ENCODE data around the gene ATP8A1.

ATP8A1 gene

DNA sequence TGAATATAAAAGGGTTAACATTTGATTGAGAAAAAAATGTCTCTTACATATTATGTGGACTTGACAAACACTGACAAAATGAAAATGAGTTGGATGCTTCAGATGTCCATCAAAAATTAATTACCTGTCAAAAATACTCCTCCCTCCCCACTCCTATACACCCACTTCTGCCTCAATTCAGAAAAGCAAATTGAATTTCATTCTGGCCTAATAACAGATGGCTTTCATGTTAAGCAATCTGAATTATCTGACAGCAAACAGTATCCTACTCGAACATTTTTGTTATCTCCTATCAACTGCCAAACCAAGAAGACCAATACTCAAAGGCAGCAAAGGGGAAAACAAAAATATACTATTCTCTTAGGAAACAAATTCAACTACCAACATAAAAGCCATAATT, 44.0 kb downstream of the ATP8A1 start:
- H3K27me3 ChIP-seq: no peaks in the 10 kb centered on the region
- peaks cover 0 to 89% (median 37%) of the 10 kb centered on the region in 11 experiments; a peak in 18 of 22 replicates for H3K36me3 ChIP-seq
- H3K4me3 ChIP-seq: no peak overlapping the region
- no peak overlapping the region for H3K27ac ChIP-seq
- TF ChIP-seq Cebpa-rat (IDR thresholded peaks at IDR 0.05): no peak
- H4K20me1 ChIP-seq: no peaks in the 10 kb centered on the region
- H3K4me1 ChIP-seq: no peaks in the 10 kb centered on the region
- no peak overlapping the region for H3K9ac ChIP-seq
- 0 out of 22 replicates have a peak, but pooled peaks cover 0 to 4% (median 0%) of the 10 kb centered on the region in 11 experiments for H3K9me3 ChIP-seq (replicated peaks in 1 of 11)
- no peak overlapping the region for H3K4me2 ChIP-seq

DNA sequence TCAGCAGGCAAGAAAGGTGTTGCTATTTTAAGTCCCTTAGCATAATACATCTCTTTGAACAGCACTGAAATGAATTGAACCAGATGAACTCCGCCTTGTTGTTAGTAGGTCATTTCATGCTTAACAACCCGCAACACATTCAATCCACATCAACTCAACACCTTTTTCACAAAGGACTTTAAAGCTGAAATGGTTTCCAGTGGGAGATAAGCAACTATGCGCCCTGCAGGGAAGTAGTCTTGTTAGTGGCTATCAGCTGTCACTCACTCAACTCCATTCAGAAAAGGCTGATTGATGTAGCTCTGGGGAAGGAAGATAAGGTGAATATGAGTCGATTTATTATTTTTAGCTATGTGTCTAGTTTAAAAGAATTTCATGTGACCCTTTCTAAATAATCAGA, 46.0 kb downstream of the ATP8A1 start:
- Histone ChIP-seq H3K9ac (no peak overlapping the region), H3K4me2 (no peak overlapping the region)

DNA sequence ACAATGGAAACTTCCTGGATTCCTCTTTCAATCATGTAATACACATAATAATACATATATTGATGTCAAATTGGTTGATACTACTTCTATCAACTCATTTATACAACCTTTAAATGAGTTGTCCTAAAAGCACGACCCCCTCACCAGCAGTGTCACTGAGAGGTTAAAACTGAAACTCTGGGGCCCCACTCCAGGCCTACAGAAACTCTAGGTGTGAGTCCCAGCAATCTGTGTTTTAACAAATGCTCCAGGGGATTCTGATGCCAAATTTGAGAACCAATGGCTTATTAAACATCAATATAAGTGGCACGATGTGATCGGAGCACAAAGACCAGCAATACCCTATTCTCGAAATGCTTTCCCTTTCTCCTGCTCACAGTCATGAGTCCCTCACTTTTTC, 47.9 kb downstream of the ATP8A1 start:
- Histone ChIP-seq H3K4me2 (no peak overlapping the region), H3K27me3 (no peaks in the 10 kb centered on the region), H3K4me3 (no peak overlapping the region), H3K27ac (no peak overlapping the region), H3K36me3 (peaks cover 0 to 80% (median 41%) of the 10 kb centered on the region in 11 experiments; a peak in 16 of 22 replicates), H3K9me3 (replicated peaks in 1 of 11) (no peaks in the 10 kb centered on the region), H4K20me1 (no peaks in the 10 kb centered on the region), H3K4me1 (no peaks in the 10 kb centered on the region), H3K9ac (no peak overlapping the region)
- TF ChIP-seq Cebpa-rat (IDR thresholded peaks at IDR 0.05): no peak

More for the DNA sequence above, 46.0 kb downstream of the ATP8A1 start:
- no peaks in the 10 kb centered on the region for H3K4me1 ChIP-seq
- H3K9me3 ChIP-seq (replicated peaks in 1 of 11): 0 out of 22 replicates have a peak, but pooled peaks cover 0 to 4% (median 0%) of the 10 kb centered on the region in 11 experiments
- TF ChIP-seq Cebpa-rat (IDR thresholded peaks at IDR 0.05): no peak
- no peaks in the 10 kb centered on the region for H4K20me1 ChIP-seq
- H3K27ac ChIP-seq: no peak overlapping the region
- no peak overlapping the region for H3K4me3 ChIP-seq
- H3K27me3 ChIP-seq: no peaks in the 10 kb centered on the region
- peaks cover 0 to 88% (median 45%) of the 10 kb centered on the region in 11 experiments; a peak in 17 of 22 replicates for H3K36me3 ChIP-seq

- Histone ChIP-seq H3K4me1 (no peaks in the 10 kb centered on the region), H3K4me2 (no peak overlapping the region), H3K27me3 (no peaks in the 10 kb centered on the region), H4K20me1 (no peaks in the 10 kb centered on the region), H3K36me3 (peaks cover 0 to 78% (median 36%) of the 10 kb centered on the region in 11 experiments; a peak in 16 of 22 replicates), H3K9me3 (replicated peaks in 1 of 11) (no peaks in the 10 kb centered on the region), H3K27ac (no peak overlapping the region), H3K9ac (no peak overlapping the region), H3K4me3 (no peak overlapping the region)
- no peak for TF ChIP-seq Cebpa-rat (IDR thresholded peaks at IDR 0.05)
These were observed 48.4 kb downstream of the ATP8A1 start for GRCh38 chr4:42608551-42608950.

DNA sequence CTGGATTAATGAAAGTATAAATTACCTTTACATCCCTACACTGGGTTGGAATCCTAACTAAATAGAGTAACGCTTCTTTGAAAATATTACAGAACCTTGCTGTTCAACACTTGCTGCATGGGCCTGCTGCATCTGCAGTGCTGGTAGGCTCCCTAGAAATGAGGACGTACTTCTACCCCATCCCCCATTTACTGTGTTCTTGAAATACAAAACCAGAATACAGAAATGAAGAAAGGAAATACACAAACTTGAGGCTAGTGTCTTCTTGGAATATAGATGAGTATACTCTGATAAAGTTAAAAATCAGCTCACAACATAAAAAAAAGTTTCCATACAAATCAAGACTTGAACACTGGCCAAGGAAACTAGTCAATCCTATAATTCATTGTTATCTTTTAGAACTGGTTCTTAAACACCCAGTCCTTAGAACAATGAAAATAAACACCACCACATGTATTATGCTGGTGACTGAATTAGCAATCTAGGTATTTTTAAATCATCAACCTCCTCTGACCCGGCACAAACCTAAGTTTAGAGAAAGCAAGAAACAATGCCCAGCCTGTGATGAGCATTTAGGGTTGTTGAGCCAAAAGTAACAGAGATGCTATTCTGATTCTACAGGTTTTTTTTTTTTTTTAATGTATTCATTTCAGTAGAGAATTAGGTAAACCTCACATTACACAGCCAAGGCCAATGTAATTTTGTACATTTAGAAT, 49.7 kb downstream of the ATP8A1 start:
- no peaks in the 10 kb centered on the region for H3K27me3 ChIP-seq
- H3K4me2 ChIP-seq: no peak overlapping the region
- no peak for TF ChIP-seq Cebpa-rat (IDR thresholded peaks at IDR 0.05)
- H3K4me3 ChIP-seq: no peak overlapping the region
- H3K27ac ChIP-seq: no peak overlapping the region
- no peaks in the 10 kb centered on the region for H3K4me1 ChIP-seq
- H3K9ac ChIP-seq: no peak overlapping the region
- H3K36me3 ChIP-seq: peaks cover 0 to 64% (median 32%) of the 10 kb centered on the region in 11 experiments; a peak in 15 of 22 replicates
- H4K20me1 ChIP-seq: no peaks in the 10 kb centered on the region
- H3K9me3 ChIP-seq (replicated peaks in 1 of 11): no peaks in the 10 kb centered on the region

GRCh38 chr4:42605264-42605663, 51.6 kb downstream of the ATP8A1 start:
- H3K4me1 ChIP-seq: peaks cover 0 to 5% (median 0%) of the 10 kb centered on the region in 10 experiments; a peak in 4 of 20 replicates
- no peak for TF ChIP-seq Cebpa-rat (IDR thresholded peaks at IDR 0.05)
- H3K36me3 ChIP-seq: peaks cover 0 to 45% (median 20%) of the 10 kb centered on the region in 11 experiments; a peak in 15 of 22 replicates
- H3K27me3 ChIP-seq: no peaks in the 10 kb centered on the region
- H3K4me2 ChIP-seq: no peak overlapping the region
- no peak overlapping the region for H3K4me3 ChIP-seq
- H3K9me3 ChIP-seq (replicated peaks in 1 of 11): no peaks in the 10 kb centered on the region
- no peak overlapping the region for H3K9ac ChIP-seq
- H3K27ac ChIP-seq: no peak overlapping the region
- H4K20me1 ChIP-seq: no peaks in the 10 kb centered on the region

GRCh38 chr4:42603862-42604261, 53.0 kb downstream of the ATP8A1 start:
- H3K9ac ChIP-seq: no peak overlapping the region
- TF ChIP-seq Cebpa-rat (IDR thresholded peaks at IDR 0.05): no peak
- no peak overlapping the region for H3K4me3 ChIP-seq

DNA sequence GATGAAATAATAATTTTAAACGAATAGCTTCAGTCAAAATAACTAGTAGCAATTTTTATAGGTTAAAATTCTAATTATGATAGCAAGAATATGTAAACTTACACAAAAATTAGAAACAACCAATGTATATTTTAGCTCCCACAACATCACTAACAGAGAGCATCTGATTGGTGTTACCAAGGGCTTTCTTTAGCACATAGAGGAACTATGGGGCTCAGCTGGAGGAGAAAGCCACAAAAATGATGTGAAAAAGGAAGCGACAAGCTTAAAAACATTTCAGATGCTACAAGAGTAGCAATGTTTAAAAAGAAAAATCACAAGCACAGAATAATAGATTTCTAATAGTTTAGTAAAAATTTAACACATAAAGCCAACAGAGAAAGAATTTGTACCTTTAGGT, 56.3 kb downstream of the ATP8A1 start:
- TF ChIP-seq Cebpa-rat (IDR thresholded peaks at IDR 0.05): no peak
- Histone ChIP-seq H3K27me3 (no peaks in the 10 kb centered on the region), H3K9ac (no peak overlapping the region), H3K27ac (no peak overlapping the region), H3K4me1 (peaks cover 0 to 5% (median 0%) of the 10 kb centered on the region in 10 experiments; a peak in 4 of 20 replicates), H3K4me2 (no peak overlapping the region), H3K36me3 (peaks cover 0 to 27% (median 8%) of the 10 kb centered on the region in 11 experiments; a peak in 8 of 22 replicates), H3K4me3 (no peak overlapping the region), H3K9me3 (replicated peaks in 1 of 11) (no peaks in the 10 kb centered on the region), H4K20me1 (no peaks in the 10 kb centered on the region)

More at GRCh38 chr4:42603862-42604261, 53.0 kb downstream of the ATP8A1 start:
- Histone ChIP-seq H4K20me1 (no peaks in the 10 kb centered on the region), H3K27ac (no peak overlapping the region), H3K9me3 (replicated peaks in 1 of 11) (no peaks in the 10 kb centered on the region), H3K4me2 (no peak overlapping the region), H3K4me1 (peaks cover 0 to 5% (median 0%) of the 10 kb centered on the region in 10 experiments; a peak in 4 of 20 replicates), H3K27me3 (no peaks in the 10 kb centered on the region), H3K36me3 (peaks cover 0 to 35% (median 16%) of the 10 kb centered on the region in 11 experiments; a peak in 14 of 22 replicates)

GRCh38 chr4:42596918-42597317, 60.0 kb downstream of the ATP8A1 start:
- Histone ChIP-seq H3K4me1 (peaks cover 0 to 5% (median 0%) of the 10 kb centered on the region in 10 experiments; a peak in 4 of 20 replicates), H3K27me3 (no peaks in the 10 kb centered on the region), H3K9me3 (replicated peaks in 1 of 11) (no peaks in the 10 kb centered on the region), H3K4me2 (no peak overlapping the region), H3K27ac (no peak overlapping the region), H3K36me3 (peaks cover 0 to 18% (median 0%) of the 10 kb centered on the region in 11 experiments; a peak in 3 of 22 replicates), H3K9ac (no peak overlapping the region), H3K4me3 (no peak overlapping the region), H4K20me1 (no peaks in the 10 kb centered on the region)
- TF ChIP-seq Cebpa-rat (IDR thresholded peaks at IDR 0.05): no peak
